Activated CD4-positive, alpha-beta T cell treated with anti-CD3 and anti-CD28 coated beads for 48 hours (primary cell): ENCODE data around the gene SRPK2.
"Not testable (repeated sequence)": the region's sequence is repeated elsewhere in the genome, so short reads cannot be mapped to it uniquely, and the experiment has no call there.

Source experiments
- DNase-seq: peaks from one replicate; pipeline ENCODE4 v3.0.0-alpha.2; 2020

The SRPK2 gene

GRCh38 chr7:105336009-105336408 is 52.7 kb downstream of the SRPK2 start:
- no peak for DNase-seq

- DNase-seq = not testable (repeated sequence)
Observed at GRCh38 chr7:105332661-105333060, 56.1 kb downstream of the SRPK2 start.

GRCh38 chr7:105330526-105330925 is 58.2 kb downstream of the SRPK2 start:
- DNase-seq = no peak

- no peak for DNase-seq
Observed at GRCh38 chr7:105327201-105327600, 61.5 kb downstream of the SRPK2 start.

GRCh38 chr7:105325216-105325904 is 63.4 kb downstream of the SRPK2 start:
- DNase-seq = no peak

GRCh38 chr7:105324606-105325005 is 64.1 kb downstream of the SRPK2 start:
- DNase-seq = not testable (repeated sequence)

GRCh38 chr7:105323366-105323765 is 65.4 kb downstream of the SRPK2 start:
- DNase-seq = no peak

GRCh38 chr7:105322655-105323277 is 66.0 kb downstream of the SRPK2 start:
- DNase-seq = no peak

- no peak for DNase-seq
Observed at GRCh38 chr7:105321754-105322455, 66.8 kb downstream of the SRPK2 start.

GRCh38 chr7:105320896-105321295 is 67.8 kb downstream of the SRPK2 start:
- no peak for DNase-seq

GRCh38 chr7:105319578-105319977 is 69.1 kb downstream of the SRPK2 start:
- DNase-seq = no peak

- DNase-seq = no peak
Observed at GRCh38 chr7:105316578-105317344, 72.0 kb downstream of the SRPK2 start.

GRCh38 chr7:105315357-105315756 is 73.4 kb downstream of the SRPK2 start:
- DNase-seq = no peak

- DNase-seq = no peak
Observed at GRCh38 chr7:105309235-105310169, 79.2 kb downstream of the SRPK2 start.

GRCh38 chr7:105307163-105307672 is 81.5 kb downstream of the SRPK2 start:
- DNase-seq = no peak

- no peak for DNase-seq
Observed at GRCh38 chr7:105306298-105306748, 82.4 kb downstream of the SRPK2 start.

GRCh38 chr7:105305633-105306032 is 83.1 kb downstream of the SRPK2 start:
- no peak for DNase-seq

GRCh38 chr7:105304040-105304895 is 84.5 kb downstream of the SRPK2 start:
- peak; percentile 32 for DNase-seq

GRCh38 chr7:105300587-105300986 is 88.1 kb downstream of the SRPK2 start:
- not testable (repeated sequence) for DNase-seq

GRCh38 chr7:105298439-105298894 is 90.3 kb downstream of the SRPK2 start:
- DNase-seq = peak; percentile 49

- DNase-seq = peak; percentile 20
Observed at GRCh38 chr7:105297985-105298384, 90.7 kb downstream of the SRPK2 start.
